Measurements from ENCODE around the gene NUP62.
"Not testable (repeated sequence)": the region's sequence is repeated elsewhere in the genome, so short reads cannot be mapped to it uniquely, and the experiment has no call there.

NUP62 gene

DNA sequence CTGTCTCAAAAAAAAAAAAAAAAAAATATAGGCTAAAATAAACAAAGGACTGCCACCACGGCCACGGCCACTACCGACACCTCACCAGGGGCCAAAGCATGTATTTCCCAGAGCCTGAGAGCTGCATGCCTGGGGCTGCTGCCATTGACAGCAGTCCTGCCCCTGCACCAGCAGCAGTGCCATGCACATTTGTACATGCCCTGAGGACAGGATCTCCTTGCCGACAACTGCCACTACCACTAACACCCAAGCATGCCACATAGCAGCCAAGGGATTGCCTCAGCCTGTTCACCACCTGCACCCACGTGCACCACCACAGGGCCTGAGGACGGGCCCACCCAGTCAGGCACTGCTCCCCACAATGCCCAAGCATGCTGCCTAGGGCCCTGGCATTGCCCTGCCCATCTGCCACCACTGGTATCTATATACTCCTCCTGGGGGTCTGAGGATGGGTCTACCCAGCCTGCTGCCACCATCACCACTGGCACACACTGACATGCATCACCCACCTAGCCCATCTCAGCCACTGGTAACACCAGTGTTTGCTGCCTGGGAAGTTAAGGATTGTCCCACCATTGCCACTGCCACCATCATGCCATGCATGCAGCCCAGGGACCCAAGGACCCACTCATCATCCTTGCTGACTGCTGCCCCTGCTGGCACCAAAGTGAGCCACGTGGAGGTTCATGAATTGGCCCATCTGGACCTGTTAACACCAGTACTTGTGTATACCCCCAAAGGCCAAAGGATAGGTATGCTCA is 10.6 kb upstream of the NUP62 start:
- no peak for DNase-seq
- no peak for TF ChIP-seq GATA1 (IDR thresholded peaks at IDR 0.05; ENCODE audit: low read depth, low read length)
- no peak for TF ChIP-seq POLR2A (IDR thresholded peaks at IDR 0.05; ENCODE audit: low read length)

- DNase-seq = no peak
- TF ChIP-seq POLR2A (IDR thresholded peaks at IDR 0.05; ENCODE audit: low read length) = no peak
- no peak for TF ChIP-seq GATA1 (IDR thresholded peaks at IDR 0.05; ENCODE audit: low read depth, low read length)
Observed at GRCh38 chr19:49938662-49939061, 9.4 kb upstream of the NUP62 start.

DNA sequence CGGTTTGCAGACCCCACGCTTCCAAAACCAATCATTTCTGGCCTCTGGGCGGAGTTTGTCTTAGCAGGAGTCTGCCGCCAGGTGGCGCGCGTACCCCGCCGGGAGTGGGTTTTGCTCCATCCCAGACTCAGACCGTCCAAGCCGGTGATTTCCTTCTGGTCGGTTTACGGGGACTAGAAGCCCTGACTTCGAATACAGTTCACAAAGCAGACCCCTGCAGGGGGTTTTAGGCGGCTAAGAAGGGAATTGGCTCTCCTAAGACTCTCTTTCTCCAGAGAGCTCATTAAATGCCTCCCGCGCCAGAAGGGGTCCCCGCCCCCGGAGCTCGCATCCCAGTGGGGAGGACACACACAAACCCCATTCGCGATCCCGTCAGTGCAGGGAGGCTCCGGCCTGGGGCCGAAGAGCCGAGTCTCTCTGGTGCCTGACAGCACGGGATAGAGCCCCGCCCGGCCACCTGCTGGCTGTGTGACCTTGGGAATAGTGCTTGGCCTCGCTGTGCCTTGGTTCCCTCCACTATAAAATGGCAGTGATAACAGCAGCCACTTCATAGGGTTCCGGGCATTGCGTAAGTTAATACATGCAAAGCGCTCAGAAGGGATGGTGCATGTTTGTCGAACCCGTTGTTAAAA is 8.6 kb upstream of the NUP62 start:
- peak; percentile 74 to 86 for DNase-seq

GRCh38 chr19:49936549-49936948 is 7.2 kb upstream of the NUP62 start:
- no peak for DNase-seq
- no peak for TF ChIP-seq GATA1 (IDR thresholded peaks at IDR 0.05; ENCODE audit: low read depth, low read length)
- no peak for TF ChIP-seq POLR2A (IDR thresholded peaks at IDR 0.05; ENCODE audit: low read length)

More for the DNA sequence above, 8.6 kb upstream of the NUP62 start:
- TF ChIP-seq POLR2A (IDR thresholded peaks at IDR 0.05; ENCODE audit: low read length) = no peak
- TF ChIP-seq GATA1 (IDR thresholded peaks at IDR 0.05; ENCODE audit: low read depth, low read length) = no peak

GRCh38 chr19:49933643-49934042 is 4.3 kb upstream of the NUP62 start:
- TF ChIP-seq POLR2A (IDR thresholded peaks at IDR 0.05; ENCODE audit: low read length) (no peak), GATA1 (IDR thresholded peaks at IDR 0.05; ENCODE audit: low read depth, low read length) (no peak)
- no peak for DNase-seq

DNA sequence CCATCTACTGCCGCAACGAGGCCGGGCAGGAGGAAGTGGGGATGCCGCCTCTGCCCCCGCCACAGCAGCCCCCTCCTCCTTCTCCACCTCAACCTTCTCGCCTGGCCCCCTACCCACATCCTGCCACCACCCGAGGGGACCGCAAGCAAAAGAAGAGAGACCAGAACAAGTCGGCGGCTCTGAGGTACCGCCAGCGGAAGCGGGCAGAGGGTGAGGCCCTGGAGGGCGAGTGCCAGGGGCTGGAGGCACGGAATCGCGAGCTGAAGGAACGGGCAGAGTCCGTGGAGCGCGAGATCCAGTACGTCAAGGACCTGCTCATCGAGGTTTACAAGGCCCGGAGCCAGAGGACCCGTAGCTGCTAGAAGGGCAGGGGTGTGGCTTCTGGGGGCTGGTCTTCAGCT is 3.4 kb upstream of the NUP62 start:
- TF ChIP-seq POLR2A (IDR thresholded peaks at IDR 0.05; ENCODE audit: low read length) (no peak), GATA1 (IDR thresholded peaks at IDR 0.05; ENCODE audit: low read depth, low read length) (no peak)
- no peak for DNase-seq

GRCh38 chr19:49932041-49932451 is 2.7 kb upstream of the NUP62 start:
- DNase-seq = no peak
- TF ChIP-seq GATA1 (IDR thresholded peaks at IDR 0.05; ENCODE audit: low read depth, low read length) = no peak
- no peak for TF ChIP-seq POLR2A (IDR thresholded peaks at IDR 0.05; ENCODE audit: low read length)

DNA sequence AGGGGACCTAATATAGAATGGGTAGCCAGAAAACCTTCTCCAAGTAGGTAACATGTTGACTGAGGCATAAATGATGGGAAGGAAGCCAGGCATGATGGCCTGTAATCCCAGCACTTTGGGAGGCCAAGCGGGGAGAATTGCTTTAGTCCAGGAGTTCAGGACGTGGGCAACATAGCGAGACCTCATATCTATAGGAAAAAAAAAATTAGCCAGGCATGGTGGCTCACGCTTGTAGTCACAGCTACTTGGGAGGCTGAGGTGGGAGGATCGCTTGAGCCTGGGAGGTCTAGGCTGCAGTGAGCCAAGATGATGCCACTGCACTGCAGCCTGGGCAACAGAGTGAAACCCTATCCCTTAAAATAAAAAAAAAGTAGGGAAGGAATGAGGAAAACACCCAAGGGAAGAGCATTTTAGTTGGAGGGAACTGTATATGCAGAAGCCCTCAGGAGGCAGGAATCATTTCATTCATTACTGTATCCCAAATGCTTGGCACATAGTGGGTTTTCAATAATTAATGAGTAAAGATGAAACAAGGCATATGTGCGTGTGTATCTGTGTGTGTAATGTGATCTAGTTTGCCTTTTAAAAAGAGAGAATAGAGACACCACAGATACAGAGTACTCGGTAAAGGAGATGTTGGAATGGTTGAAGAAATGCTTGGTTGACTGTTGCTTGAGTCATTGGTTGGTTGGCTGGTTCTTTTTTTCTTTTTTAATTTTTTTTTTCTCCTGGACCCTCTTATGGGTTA is 2.2 kb upstream of the NUP62 start:
- no peak for TF ChIP-seq GATA1 (IDR thresholded peaks at IDR 0.05; ENCODE audit: low read depth, low read length)
- no peak for DNase-seq

- peak; percentile 49 to 59 for DNase-seq
- TF ChIP-seq GATA1 (IDR thresholded peaks at IDR 0.05; ENCODE audit: low read depth, low read length) (no peak), POLR2A (IDR thresholded peaks at IDR 0.05; ENCODE audit: low read length) (no peak)
Observed at GRCh38 chr19:49930483-49931011, 1.2 kb upstream of the NUP62 start.

GRCh38 chr19:49929611-49930482 is 543 bp upstream of the NUP62 start:
- peak; percentile 76 for TF ChIP-seq POLR2A (IDR thresholded peaks at IDR 0.05; ENCODE audit: low read length)
- TF ChIP-seq GATA1 (IDR thresholded peaks at IDR 0.05; ENCODE audit: low read depth, low read length) = no peak
- peak; percentile 97 for DNase-seq

DNA sequence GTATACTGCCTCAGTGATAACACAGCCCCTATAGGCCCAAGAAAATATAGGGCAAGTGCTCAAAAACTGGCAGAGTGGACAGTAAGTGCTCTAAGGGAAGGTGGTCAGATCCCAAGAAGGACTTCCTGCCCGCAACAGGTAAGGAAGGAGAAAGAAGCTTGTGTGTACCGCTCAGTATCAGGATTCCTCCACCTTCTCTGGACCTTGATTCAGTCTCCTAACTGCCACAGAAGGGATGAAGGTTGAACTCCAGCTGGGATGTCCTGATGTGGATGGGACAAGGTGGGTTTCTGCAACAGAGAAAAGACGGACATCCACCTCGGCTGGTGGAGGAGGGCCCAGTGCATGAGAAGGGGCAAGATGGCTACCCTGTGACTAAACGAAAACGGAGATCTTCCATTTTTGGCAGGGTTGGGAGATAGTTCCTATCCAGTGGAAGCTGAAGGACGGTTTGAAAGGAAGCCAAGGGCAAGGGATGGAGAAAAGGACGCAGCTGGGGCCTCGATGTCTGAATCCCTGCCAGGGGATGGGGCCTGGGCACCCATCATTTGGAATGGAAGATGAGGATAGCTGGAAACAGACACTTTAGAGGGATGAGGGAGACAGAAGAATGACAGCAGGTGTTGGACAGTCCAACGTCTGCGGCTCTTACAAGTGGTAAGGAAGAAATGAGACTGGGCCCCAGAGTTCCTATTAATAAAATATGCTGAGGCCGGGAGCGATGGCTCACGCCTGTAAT is 1.6 kb downstream of the NUP62 start:
- TF ChIP-seq GATA1 (IDR thresholded peaks at IDR 0.05; ENCODE audit: low read depth, low read length) (no peak), POLR2A (IDR thresholded peaks at IDR 0.05; ENCODE audit: low read length) (no peak)
- no peak for DNase-seq

GRCh38 chr19:49926515-49926914 is 2.8 kb downstream of the NUP62 start:
- DNase-seq = peak in 1 of 2 experiments; percentile 50
- TF ChIP-seq POLR2A (IDR thresholded peaks at IDR 0.05; ENCODE audit: low read length) (no peak), GATA1 (IDR thresholded peaks at IDR 0.05; ENCODE audit: low read depth, low read length) (no peak)

GRCh38 chr19:49925486-49925885 is 3.8 kb downstream of the NUP62 start:
- no peak for DNase-seq
- no peak for TF ChIP-seq POLR2A (IDR thresholded peaks at IDR 0.05; ENCODE audit: low read length)
- no peak for TF ChIP-seq GATA1 (IDR thresholded peaks at IDR 0.05; ENCODE audit: low read depth, low read length)

DNA sequence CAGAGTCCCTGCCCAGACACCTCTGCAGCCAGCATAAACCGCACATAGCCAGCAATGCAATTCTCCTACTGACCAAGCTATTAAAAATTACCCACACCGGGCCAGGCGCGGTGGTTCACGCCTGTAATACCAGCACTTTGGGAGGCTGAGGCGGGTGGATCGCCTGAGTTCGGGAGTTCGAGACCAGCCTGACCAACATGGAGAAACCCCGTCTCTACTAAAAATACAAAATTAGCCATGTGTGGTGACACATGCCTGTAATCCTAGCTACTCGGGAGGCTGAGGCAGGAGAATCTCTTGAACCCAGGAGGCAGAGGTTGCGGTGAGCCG is 4.5 kb downstream of the NUP62 start:
- not testable (repeated sequence) for DNase-seq
